IPS-NIHi11 (cell line): ENCODE data around the gene YY1AP1.
"Not testable (repeated sequence)": the region's sequence is repeated elsewhere in the genome, so short reads cannot be mapped to it uniquely, and the experiment has no call there.

Experiments used
- DNase-seq: peaks from one replicate; pipeline ENCODE4 v3.0.0; 2012; ENCODE audit warnings: mixed read lengths, low spot score

The YY1AP1 gene

GRCh38 chr1:155695072-155695471, 6.5 kb upstream of the YY1AP1 start:
- DNase-seq, result no peak

- DNase-seq, result no peak
Measured at GRCh38 chr1:155694167-155694566, 5.6 kb upstream of the YY1AP1 start.

GRCh38 chr1:155691992-155692528, 3.5 kb upstream of the YY1AP1 start:
- no peak for DNase-seq

- not testable (repeated sequence) for DNase-seq
Measured at GRCh38 chr1:155689081-155689607, 570 bp upstream of the YY1AP1 start, which contains the start of gene DAP3. Gene DAP3, plus strand, starts transcription at chr1:155689091. Its CDS starts 20,689 bp downstream, at chr1:155709780.

DNA sequence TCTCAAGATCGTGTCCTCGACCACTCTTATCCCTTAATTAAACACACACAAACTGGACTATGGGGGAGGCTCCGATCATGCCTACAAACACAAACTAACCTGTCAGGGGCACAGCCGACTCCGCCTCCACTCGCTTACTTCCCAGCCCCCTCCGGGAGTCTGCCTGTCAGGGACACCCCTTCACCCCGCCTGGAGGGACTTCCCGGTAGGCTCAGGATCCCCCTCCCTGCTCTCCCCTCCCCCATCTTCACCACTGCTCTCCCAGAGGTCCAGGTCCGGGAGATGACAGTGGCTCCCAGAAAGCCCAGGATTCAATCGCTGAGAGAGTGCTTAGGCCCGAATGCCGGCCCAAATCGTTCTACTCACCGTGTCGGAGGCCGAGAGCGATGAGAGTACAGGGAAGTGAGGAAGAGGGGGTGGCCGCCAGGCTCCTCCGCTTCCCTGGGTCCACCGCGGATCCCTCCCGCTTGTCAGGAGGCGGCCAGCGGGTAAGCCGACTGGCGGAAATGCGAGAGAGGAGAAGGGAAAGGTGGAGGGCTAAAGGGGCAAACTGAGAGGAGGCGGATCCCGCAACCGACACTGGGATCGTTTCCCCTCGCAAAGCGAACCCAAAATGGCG, 760 bp downstream of the YY1AP1 start:
- DNase-seq, result not testable (repeated sequence)

DNA sequence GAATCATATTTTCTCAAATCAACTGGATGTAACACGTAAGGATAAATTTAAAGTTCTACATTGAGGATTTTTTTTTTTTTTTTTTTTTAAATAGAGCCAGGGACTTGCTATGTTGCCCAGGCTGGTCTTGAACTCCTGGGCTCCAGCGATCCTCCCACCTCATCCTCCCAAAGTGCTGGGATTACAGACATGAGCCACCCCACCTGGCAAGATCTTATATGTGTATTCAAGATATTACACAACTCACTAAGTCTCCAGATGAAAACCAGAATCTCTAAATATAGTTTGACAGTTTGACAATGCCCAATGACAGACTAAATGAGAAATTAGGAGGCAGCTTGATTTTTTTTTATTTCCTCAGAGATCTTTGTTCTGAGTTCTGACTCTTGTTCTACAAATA, 6.8 kb downstream of the YY1AP1 start:
- DNase-seq, result no peak

- DNase-seq, result no peak
Measured at GRCh38 chr1:155680531-155680930, 8.0 kb downstream of the YY1AP1 start.

DNA sequence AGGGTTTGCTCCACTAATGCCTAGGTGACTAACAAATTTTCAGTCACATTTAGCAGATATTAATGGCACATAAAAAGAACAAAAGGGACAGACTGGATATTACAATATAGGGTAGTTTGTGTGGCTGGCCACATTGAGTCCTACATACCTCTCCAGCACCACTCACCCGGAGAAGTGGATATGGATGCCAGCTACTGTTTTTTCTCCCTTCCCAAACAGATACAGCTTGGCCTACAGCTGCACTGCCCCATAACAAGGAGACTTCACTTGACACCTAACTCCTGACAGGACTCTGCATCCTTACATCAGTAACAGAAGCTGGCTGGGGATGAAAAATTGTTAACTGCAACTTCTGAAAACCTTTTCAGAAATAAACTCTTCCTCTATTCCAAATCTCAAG, 9.6 kb downstream of the YY1AP1 start:
- not testable (repeated sequence) for DNase-seq

- no peak for DNase-seq
Measured at GRCh38 chr1:155678027-155678426, 10.5 kb downstream of the YY1AP1 start.

DNA sequence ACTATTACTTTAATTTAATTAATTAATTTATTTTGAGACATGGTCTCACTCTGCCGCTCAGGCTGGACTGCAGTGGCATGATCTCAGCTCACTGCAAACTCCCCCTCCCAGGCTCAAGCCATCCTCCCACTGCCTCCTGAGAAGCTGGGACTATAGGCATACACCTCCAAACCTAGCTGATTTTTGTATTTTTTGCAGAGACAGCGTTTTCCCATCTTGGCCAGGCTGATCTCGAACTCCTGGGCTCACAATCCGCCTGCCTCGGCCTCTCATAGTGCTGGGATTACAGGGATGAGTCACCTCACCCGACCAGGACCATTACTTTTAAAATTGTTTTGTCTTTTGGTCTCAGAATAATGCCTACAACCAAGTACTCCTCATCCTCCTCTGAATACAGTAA, 15.6 kb downstream of the YY1AP1 start:
- DNase-seq, result no peak

DNA sequence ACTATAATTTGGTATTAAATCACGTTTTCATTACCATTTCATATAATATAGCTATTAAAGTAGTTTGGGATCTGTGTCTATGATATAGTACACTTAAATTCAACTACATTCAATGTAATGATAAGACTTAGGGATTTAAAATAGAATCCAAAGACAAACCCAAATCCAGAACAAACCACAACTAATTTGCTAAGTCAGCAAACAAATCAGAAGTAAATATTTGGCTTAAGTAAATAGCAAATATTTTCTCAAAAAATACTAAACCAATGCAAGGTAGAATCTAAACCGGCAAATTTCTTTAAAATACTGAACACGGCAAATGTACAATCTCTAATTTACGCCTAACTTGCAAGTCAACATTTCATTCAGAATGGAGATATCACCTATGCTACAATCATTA, 16.8 kb downstream of the YY1AP1 start:
- DNase-seq, result no peak

DNA sequence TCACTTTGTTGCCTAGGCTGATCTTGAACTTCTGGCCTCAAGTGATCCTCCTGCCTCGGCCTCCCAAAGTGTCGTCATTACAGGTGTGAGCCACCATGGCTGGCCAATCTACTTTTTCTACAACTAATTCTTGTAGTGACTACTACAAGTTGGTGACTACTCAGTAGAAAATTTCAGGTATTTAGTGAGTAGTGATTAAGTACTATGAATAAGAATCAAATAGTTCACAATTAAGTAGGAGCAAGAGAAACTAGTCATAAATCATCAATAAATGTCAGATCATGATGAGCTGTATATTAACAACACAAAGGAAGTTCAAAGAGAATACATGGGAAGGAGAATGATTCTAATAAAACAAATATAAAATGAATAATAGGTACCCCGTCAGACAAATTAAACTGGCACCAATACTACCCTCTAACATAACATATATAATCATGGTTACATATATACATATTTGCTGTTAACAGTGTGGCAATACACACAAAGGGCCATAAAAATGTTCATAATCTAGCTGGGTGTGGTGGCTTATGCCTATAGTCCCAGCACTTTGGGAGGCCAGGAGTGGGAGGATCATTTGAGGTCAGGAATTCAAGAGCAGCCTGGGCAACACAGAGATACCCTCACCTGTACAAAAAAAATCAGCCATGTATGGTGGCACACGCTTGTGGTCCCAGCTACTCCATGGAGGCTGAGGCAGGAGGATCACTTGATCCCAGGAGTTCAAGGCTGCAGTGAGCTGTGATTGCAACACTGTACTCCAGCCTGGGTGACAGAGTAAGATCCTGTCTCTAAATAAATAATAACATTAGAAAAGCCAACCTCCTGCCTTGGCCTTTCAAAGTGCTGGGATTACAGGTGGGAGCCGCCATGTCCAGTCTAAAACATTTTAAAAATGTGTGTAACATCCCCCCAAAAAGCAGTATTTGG, 19.1 kb downstream of the YY1AP1 start:
- no peak for DNase-seq

GRCh38 chr1:155661239-155661638, 27.3 kb downstream of the YY1AP1 start:
- not testable (repeated sequence) for DNase-seq

- no peak for DNase-seq
Measured at GRCh38 chr1:155657463-155657862, 31.1 kb downstream of the YY1AP1 start.

DNA sequence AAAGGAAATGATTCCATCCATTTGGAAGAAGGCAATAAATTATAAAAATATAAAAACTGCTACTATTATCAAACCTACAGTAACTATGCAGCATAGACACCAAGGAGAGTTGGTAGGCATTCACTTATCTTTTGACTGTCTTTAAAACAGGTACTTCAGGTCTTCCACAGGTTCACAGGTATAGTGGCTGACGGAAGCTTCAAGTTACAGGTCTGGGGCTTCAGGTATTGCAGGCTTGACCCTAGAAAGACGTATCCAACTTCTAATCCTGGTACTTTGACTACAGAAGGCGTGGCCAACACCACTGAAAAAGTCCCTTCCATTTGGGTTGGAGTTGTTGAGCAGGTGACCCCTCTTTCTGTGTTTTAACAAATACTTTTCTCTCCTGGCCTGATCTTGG, 35.6 kb downstream of the YY1AP1 start:
- no peak for DNase-seq

DNA sequence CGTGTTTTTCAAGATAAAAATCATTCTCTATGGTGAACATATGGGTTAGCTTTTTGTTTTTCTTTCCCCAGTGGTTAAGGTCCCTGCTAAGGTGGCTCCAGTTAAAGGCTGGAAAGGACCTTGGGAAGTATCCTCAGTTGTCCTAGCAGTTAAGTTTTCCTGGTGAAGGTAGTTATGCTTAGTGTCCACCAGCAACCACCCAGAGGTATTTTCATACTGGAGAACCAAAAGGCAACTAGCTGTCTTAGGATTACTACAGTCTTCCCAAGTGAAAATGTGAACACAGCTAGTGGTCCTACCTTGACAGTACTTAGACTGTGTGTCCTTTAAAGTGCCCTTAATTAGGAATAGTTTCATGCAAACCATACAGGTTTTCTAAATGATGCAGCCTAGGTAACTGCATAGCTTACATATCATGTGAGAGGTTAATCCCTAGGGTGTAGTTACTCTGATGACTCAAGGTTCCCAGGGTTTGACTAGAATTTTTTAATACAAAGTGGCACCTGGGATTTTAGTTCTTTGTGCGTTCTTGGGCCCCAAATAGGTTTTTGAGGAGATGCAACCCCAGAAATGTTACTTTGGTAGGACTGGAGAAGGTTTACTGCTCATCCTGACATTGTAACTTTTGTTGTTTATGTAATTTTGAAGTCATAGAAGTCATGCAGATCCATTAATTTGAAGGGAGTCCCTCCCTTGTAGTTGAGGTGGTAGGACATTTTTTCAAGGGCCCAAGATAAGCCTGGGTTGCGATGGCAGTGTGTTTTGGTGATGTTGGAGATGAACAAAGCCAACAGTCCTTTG, 36.5 kb downstream of the YY1AP1 start:
- no peak for DNase-seq

DNA sequence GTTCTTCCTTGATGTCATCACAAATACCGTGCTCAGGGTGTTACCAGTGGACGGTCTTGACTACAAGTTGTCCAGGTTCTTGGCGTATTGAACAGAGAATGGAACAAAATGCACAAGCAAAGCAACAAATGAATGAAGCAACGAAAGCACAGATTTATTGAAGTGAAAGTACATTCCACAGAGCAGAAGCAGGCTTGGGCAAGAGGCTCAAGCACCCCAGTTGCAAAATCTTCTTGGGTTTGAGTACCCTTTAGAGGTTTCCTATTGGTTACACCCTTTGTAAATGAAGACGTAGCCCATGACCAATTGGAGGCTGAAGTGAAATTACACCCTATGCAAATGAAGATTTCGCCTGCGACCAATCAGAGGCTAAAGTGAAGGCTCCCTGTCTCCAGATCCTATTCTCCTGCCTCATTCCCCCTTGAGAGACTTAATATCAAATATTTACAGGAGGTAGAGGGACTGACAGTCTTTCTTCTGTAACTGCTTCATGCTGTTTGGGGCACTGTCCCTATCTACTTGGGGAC, 38.3 kb downstream of the YY1AP1 start:
- DNase-seq, result no peak

DNA sequence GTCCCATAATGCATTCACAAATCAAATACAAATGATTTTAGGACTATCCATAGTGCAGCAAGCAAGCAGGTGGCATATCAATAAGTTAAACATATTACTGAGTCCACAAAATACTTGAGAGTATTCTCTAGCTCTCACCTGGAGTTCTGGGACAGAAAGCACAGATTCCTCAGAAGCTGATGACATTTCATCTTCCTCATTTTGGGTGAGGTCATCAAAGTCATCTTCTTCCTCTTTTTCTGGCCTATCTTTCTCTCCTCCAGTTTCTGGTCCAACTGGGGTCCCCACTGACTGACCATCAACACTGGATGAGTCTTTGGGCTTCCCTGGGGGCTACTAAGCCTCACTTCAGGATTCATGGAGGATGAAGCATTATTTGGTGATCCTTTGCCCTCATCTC, 38.9 kb downstream of the YY1AP1 start:
- DNase-seq, result no peak

GRCh38 chr1:155648207-155649147, 40.1 kb downstream of the YY1AP1 start:
- peak; percentile 56 for DNase-seq

DNA sequence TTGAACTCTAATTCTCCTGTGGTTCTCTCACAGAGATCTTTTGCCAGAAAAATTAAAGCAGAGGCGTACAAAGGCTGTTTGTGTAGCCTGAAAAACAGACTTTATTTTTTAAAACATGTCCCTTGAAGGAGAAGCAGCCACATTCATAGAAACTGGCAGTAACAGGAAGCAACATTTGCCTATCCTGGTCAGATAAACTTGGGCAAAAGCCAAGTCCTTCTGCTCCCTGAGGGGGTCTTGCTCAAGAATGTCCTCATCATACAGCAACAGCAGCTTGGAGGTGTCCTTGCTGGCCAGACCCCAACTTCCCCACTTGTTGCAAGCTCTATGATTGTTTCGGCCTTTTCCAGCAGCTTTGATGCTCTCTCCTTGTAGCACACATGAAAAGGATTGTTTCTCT, 42.3 kb downstream of the YY1AP1 start:
- DNase-seq, result no peak

- DNase-seq, result no peak
Measured at GRCh38 chr1:155645648-155646047, 42.9 kb downstream of the YY1AP1 start.
